Stimulated activated CD8-positive, alpha-beta memory T cell treated with anti-CD3 and anti-CD28 coated beads, Interleukin-7, amount 100 ng/mL, for 24 hours (primary cell): ENCODE measurements around the gene PHF21A.
"Not testable (repeated sequence)": the region's sequence is repeated elsewhere in the genome, so short reads cannot be mapped to it uniquely, and the experiment has no call there.

ENCODE experiments used
- DNase-seq: peaks from one replicate; pipeline ENCODE4 v3.0.0-alpha.2; 2020; ENCODE audit warnings: low read depth

Gene PHF21A

DNA sequence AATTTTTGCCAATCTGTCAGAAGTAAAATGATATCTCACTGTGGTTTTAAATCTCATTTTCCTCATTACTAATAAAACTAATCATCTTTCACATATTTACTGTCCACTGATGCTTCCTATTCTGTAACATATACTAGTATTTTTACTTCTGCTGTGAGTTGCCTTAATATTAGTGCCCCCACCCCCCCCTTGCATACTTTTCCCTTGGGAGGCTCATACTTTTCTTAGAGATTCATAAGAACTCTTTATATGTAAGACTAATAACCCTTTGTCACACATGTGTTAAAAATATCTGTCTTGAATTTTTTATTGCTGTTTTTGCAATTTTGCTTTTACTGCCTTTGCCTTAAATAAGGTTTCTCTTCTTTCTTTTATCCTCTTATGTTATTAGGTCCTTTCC lies 87.2 kb downstream of the PHF21A start:
- DNase-seq = no peak

DNA sequence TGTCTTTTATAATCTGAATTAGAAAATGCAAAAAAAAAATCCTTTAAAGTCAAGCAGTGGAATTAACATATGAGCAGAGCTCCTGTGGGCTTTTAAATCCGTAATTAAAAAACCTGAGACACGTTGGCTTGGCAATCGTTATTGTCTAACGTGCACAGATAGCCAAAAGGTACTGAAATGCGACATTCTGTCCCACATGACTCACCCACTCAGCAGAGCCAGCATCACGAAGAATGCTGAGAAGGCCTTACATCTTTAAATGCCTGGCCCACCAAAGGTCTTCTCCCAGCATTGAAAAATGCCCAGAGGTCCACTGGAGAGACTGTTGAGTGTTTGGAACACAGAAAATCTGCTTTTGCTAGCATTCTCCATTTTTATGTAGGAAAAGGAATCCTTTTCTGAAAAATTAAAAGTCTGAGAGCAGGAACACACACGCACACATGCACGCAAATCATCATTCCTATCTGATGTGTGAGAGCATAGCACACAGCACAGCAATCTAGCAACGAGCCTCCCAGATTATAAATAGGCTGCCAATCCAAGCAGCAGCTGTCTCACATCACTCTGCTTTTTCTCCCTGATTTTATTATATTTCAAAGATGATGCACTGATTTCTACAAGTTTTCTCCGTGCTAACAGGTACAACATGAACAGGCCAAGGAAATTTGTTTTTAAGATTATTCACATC lies 94.5 kb downstream of the PHF21A start:
- no peak for DNase-seq

GRCh38 chr11:46020084-46020599 lies 101.1 kb downstream of the PHF21A start:
- DNase-seq = no peak

DNA sequence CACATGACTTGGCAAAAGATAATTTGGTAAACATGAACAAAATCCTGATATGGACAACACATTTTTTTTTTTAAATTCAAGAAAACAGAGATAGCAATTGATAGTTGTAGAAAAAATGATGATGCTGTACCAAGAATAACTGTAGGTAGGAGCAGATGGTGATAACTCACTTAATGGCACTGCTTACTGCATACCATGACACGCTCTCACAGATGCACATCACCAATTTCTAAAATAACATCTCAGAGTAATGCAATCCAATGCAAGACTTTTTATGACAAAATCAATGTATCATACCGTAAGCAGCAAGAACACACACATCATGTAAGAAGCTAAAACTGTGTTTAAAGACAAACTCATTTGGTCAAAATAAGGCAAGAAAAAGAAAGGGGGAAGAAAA lies 102.6 kb downstream of the PHF21A start:
- no peak for DNase-seq

DNA sequence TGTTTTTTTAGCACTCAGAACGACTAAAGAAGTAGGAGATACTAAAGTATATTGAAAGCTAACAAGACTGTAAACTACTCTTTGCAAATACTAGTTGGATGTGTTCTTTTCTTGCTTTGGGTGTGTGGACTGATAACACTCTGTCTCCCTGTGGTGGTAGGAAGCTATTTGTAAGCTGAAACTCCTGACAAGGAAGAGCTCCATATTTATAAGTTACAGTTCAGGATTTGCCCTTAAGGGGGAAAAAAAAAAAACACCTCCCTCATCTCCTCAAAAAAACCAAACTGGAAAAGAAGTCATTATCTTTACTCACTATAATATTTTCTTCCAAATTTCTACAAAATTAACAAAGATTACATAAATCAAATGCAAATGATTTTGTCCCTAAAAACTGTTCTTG lies 103.9 kb downstream of the PHF21A start:
- no peak for DNase-seq

DNA sequence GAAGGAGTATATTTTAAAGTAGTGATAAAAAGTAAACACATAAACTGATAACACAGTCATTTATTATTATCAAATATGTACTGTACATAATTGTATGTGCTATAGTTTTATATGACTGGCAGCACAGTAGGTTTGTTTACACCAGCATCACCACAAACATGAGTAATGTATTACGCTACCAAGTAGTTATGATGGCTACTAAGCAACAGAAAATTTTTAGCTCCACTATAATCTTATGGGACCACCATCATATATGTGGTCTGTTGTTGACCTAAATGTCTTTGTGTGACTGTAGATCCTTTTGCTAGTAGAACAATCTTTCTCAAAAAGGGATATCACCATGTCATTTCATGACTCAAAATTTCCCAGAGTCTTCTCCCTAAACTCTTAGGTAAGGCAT lies 105.3 kb downstream of the PHF21A start:
- DNase-seq = no peak

DNA sequence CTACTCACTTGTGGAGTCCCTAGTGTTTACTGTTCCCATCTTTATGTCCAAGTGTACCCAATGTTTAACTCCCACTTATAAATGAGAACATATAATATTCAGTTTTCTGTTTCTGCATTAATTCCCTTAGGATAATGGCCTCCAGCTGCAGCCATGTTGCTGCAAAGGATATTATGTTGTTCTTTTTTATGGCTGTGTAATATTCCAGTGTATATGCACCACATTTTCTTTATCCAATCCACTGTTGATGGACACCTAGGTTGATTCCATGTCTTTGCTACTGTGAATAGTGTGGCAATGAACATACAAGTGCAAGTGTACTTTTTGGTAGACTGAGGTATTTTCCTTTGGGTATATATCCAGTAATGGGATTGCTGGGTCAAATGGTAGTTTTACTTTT lies 107.1 kb downstream of the PHF21A start:
- DNase-seq = not testable (repeated sequence)

DNA sequence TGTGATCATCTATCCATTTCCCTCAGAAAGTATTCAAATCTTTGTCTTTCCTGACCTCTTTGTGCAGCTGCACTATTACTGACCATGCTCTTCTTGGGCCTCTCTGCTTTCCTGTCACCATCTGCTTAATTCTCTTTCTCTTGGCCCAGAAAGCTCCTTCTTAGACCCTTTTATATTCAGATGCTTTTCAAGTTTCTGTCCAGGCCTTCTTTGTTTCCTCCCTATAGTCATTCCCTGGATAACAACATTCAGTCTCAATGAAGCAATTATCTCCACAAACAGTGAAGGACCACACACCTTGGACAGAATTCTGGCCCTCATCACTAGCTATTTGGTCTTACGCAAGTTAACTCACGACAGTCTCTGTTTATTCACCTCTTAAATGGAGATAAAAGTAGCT lies 109.1 kb downstream of the PHF21A start:
- DNase-seq = no peak

GRCh38 chr11:46010100-46010499 lies 111.2 kb downstream of the PHF21A start:
- DNase-seq = no peak

DNA sequence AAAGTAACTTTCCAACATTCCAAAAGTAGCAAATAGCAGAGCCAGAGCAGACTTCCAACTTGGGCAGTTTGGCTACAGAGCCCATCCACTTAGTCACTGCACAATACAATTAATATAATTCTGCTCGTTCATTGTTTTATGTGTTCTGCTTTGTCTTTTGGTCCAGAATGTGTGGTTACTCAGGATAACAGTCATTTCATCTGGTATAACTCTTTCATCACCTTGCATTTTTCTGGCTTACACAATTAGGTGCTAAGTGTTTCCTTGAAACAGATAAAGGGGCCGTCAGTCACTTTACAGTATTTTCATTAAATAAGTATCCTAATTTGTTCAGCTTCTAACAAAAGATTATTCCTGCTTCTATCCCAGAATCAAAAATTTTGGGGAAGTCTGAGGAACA lies 111.6 kb downstream of the PHF21A start:
- no peak for DNase-seq

DNA sequence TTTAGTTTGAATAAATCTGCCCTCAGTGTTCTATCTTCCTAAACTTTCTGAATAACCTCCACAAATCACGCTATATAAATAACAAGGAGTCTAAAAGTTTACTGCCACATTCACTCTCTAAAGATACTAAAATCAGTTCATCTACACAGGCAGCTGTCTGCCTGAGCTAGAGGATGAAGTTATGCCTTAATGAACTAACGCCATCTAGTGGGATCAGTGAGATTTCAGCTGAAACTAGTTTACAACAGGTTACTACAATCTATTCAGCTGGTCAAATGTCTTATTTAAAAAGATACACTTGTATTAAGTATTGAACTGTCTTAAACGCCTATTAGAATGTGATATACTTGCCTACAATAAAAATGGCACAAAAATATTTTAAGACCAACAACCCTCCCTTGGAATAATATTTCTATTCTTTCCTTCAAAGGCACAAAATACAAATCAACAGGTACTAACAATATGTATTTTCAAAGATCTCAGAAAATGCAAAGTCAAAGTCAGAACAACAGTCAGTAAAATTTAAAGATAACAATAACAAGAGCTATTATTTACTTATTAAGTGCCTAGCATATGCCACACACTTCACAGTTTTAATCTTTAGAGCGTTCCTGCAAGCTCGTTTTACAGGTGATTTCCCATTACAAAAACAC lies 114.7 kb downstream of the PHF21A start:
- no peak for DNase-seq

GRCh38 chr11:46003572-46003971 lies 117.7 kb downstream of the PHF21A start:
- no peak for DNase-seq

GRCh38 chr11:46002189-46002588 lies 119.1 kb downstream of the PHF21A start:
- DNase-seq = no peak

DNA sequence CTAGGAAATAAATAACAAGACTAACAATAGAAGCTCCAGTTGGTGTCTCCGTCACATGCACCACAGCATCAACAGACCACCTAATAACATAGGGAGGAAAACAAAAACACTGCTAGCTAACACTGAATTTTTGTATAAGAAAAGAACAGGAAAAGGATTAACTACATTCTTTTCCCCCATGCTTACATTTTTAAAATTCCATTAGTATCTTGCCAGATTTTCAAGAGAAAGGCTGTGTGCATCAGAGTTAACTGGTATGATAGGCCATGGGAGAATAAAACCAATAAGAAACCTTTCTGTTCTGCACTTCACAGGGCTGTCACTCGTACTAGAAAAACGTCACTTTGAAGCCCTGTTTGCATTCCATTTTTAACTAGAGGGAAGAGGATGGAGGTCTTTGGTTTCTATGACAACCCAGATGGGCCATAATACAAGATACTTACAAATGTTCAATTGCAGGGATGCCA lies 119.8 kb downstream of the PHF21A start:
- no peak for DNase-seq

- no peak for DNase-seq
Observed at GRCh38 chr11:45997599-45997998, 123.7 kb downstream of the PHF21A start.

DNA sequence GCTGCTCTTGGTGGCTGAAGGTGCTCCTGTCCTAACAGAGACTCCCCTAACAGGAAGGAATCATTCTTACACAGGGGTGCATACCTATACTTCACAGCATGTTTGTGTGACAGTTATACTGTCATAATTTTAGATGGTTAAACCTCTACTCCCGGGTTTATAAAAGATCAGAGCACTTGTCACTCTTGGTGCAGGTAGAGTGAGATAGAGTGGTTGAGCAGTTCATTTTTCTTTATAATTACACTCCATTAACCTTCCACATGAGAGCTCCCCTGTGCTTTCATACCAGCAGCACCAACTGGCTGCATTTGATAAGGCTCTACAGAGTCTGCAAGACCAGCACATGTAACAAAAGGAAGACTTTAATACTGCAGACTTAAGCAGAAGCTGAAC lies 125.9 kb downstream of the PHF21A start:
- DNase-seq = no peak

DNA sequence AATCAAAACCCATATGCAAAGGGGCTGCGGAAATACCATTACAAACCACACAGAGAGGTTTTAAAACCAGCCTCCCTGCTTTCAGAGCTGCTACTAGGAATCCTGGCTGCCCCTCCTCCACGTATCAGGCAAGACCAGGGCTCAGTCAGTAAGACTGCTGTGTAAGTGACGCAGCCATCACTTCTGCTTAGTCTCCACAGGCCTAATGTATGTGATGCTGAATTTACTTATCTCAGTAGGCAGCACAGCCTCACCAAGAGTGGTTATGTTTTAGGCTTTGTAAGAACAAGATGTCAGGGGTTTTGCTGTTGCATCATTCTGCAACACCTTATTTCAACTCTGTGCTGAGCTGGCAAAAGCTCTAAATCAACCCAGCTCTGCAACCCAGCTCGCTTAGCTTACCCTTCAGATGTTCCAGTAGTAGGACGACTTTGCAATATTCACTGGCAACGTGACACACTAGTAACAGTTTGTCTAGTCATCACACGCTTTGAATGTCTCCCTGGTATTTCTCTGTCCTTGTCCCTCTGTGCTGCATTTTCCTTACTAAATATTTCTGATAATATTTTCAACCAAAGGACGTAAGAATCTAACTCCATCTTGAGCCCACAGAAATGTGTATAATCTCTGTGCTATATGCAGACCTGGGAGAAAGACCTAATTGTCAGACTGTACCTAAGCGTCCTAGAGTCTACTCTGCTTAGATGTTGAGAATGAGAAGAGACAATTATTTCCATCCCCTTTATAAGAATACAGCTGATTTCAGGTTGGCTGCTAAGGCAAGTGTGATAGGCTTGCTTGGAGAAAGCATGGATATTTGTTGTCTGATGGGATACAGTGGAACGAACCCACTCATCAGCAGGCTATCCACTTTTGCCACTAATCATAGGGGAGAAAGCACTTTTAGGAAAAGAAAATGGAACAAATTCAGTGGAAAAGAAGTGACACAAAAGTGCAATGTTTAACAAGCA lies 126.6 kb downstream of the PHF21A start:
- no peak for DNase-seq

DNA sequence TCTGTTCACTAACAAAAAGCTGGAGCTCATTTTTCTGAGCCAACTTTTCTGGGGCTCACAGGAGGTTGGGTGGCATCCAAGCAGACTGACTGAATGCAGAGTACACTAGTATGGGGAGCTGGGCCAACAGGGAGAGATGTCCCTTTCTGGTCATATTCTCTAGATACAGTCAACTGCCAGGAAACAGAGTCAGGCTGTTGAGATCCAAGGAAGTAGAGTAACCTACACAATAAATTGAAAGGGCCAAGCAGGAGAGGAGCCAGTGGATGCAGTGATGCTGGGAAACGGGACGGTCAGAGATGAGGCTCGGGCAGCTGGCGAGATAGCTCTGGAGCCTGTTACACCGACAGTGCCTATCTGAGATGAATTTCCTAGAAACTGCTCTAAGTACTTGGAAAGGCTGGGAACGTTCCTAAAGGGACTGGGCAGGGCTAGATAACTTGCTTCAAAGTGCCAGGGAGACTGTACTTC lies 127.7 kb downstream of the PHF21A start:
- DNase-seq = no peak

GRCh38 chr11:45988921-45989320 lies 132.3 kb downstream of the PHF21A start:
- DNase-seq = no peak

DNA sequence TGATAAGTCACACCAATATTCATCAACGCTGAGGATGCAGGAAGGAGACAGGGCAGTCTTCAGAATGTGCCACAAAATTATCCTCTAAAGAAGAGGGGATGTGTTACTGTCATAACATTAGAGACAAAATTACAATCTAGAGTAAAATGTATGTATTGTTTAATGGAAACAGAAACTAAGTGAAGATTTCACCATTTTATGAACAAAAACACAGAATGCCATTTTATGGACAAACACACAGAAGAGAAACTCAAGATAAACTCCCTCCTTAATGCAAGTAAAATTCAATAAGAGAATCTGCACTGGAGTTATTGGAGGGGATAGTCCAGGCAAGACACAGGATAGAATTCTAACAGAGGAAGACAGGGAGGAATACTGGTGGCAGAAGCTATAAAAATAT lies 136.0 kb downstream of the PHF21A start:
- no peak for DNase-seq

DNA sequence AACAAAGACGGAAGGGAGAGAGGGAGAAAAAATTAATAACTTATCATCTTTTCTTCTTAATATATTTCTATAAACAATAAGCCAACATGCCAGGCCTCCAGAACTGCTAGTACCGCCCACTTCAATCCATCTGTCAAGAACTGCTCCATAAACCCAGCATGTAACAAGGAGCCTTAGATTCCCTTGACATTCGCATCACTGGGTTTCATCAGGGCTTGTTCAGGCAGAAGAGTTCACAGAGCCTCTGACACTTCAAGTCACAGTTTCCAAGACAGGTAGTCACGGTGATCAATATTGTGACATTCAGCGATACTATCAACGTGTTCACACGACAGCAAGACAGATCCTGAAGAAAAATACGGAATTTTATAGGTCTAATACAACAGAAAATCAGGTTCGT lies 137.1 kb downstream of the PHF21A start:
- DNase-seq = no peak

GRCh38 chr11:45983471-45983845 lies 137.8 kb downstream of the PHF21A start:
- DNase-seq = no peak
